A549 (cell line): ENCODE data around the gene BTBD10. TPM values are rescaled to one million over a fixed set of nuclear protein-coding genes. Genes with fewer than 3 reads are reported as not detected.

Experiments
- ATAC-seq, 2 experiments: fragments of 200-7000 bp in 1 of 2; fragments of >200 bp in 1 of 2; cut with Nextera tagmentation in 1 of 2; cut with Tn5 transposase in 1 of 2; 3 replicates each; pipeline versions ENCODE4 v1.8.0 to v1.9.1; 2018 to 2020; ENCODE audit warnings: mild to moderate bottlenecking in 1 of 2, moderate library complexity in 1 of 2
- CTCF ChIA-PET: fragments of 300-600 bp; sonication (Branson Sonifier 250); formaldehyde crosslinking; extraction: SDS; loops from one replicate; lab custom pipeline; 2021; ENCODE audit warnings: antibody characterized with exemption, inconsistent platforms; lab: Yijun Ruan, JAX
- POLR2A ChIA-PET: fragments of 350-600 bp; formaldehyde crosslinking; extraction: SDS; loops from one replicate; lab custom pipeline; 2021; ENCODE audit warnings: antibody characterized with exemption, inconsistent platforms; lab: Yijun Ruan, JAX
- DNase-seq, 2 experiments: peaks; one replicate each; pipeline versions ENCODE4 v3.0.0 to v3.0.0-alpha.2; 2011 to 2016; ENCODE audit warnings: low read depth in 1 of 2, low spot score in 1 of 2
- FAIRE-seq: peaks from 2 replicates; lab custom pipeline; 2011; peaks lifted over from hg19 to GRCh38; lab: Jason Lieb, UNC
- H3K27ac ChIP-seq, 2 experiments: fragments of >200 bp; sonication (Bioruptor Twin); formaldehyde crosslinking; 3 replicates each; pipeline ENCODE4 v1.5.1; 2016 to 2017
- H3K4me1 ChIP-seq: fragments of >200 bp; sonication (Bioruptor Twin); formaldehyde crosslinking; 3 replicates; pipeline ENCODE4 v1.6.1; 2016
- H3K4me2 ChIP-seq: fragments of >200 bp; sonication (Bioruptor Twin); formaldehyde crosslinking; 3 replicates; pipeline ENCODE4 v1.6.1; 2016
- H3K4me3 ChIP-seq: fragments of >200 bp; sonication (Bioruptor Twin); formaldehyde crosslinking; 3 replicates; pipeline ENCODE4 v1.5.1; 2016
- H3K9me3 ChIP-seq: fragments of >200 bp; sonication (Bioruptor Twin); formaldehyde crosslinking; 3 replicates; pipeline ENCODE4 v1.6.1; 2016
- BHLHE40 ChIP-seq: IDR thresholded peaks from 2 replicates; pipeline ENCODE4 v1.6.1; 2012; ENCODE audit warnings: low read depth, low read length, inconsistent platforms
- CBX2 ChIP-seq: fragments of 200-600 bp; sonication (generic); IDR thresholded peaks from 2 replicates; pipeline ENCODE4 v1.6.1; 2016; ENCODE audit warnings: low read depth, mild to moderate bottlenecking, borderline replicate concordance
- CBX8 ChIP-seq: fragments of 200-600 bp; sonication (generic); IDR thresholded peaks from 2 replicates; pipeline ENCODE4 v1.6.1; 2016
- CHD2 ChIP-seq: fragments of 150-350 bp; IDR thresholded peaks from 2 replicates; pipeline ENCODE4 v1.6.1; 2014; ENCODE audit warnings: low read length; ENCODE audit not compliant: partially characterized antibody
- EHMT2 ChIP-seq: fragments of 200-600 bp; sonication (generic); IDR thresholded peaks from 2 replicates; pipeline ENCODE4 v1.6.1; 2016; ENCODE audit warnings: antibody characterized with exemption, low read depth, mild to moderate bottlenecking, moderate library complexity
- EP300 ChIP-seq, 2 experiments: fragments of >200 bp; sonication (Bioruptor Twin); formaldehyde crosslinking; IDR thresholded peaks; 2 replicates in 1 of 2; 3 replicates in 1 of 2; pipeline ENCODE4 v1.6.1; 2016 to 2017
- ESRRA ChIP-seq: fragments of 150-350 bp; IDR thresholded peaks from 2 replicates; pipeline ENCODE4 v1.6.1; 2014; ENCODE audit warnings: mild to moderate bottlenecking, low read length, borderline replicate concordance
- FOXS1 ChIP-seq: fragments of 250-450 bp; sonication (Bioruptor Pico); IDR thresholded peaks from 2 replicates; pipeline ENCODE4 v1.5.0; 2020; ENCODE audit warnings: mild to moderate bottlenecking, moderate library complexity
- GATA3 ChIP-seq: IDR thresholded peaks from 2 replicates; pipeline ENCODE4 v1.6.1; 2012; ENCODE audit warnings: borderline replicate concordance
- HEYL ChIP-seq: fragments of 250-450 bp; sonication (Bioruptor Pico); IDR thresholded peaks from 2 replicates; pipeline ENCODE4 v1.8.0; 2021; ENCODE audit warnings: mild to moderate bottlenecking, moderate library complexity
- HOXA7 ChIP-seq: fragments of 250-450 bp; sonication (Bioruptor Pico); IDR thresholded peaks from 2 replicates; pipeline ENCODE4 v1.5.0; 2020; ENCODE audit warnings: mild to moderate bottlenecking, moderate library complexity
- HOXB13 ChIP-seq: fragments of 250-450 bp; sonication (Bioruptor Pico); IDR thresholded peaks from 2 replicates; pipeline ENCODE4 v1.5.0; 2020; ENCODE audit warnings: low read depth, mild to moderate bottlenecking, moderate library complexity
- KDM1A ChIP-seq: fragments of 200-600 bp; sonication (generic); IDR thresholded peaks from 2 replicates; pipeline ENCODE4 v1.6.1; 2016; ENCODE audit warnings: low read depth, mild to moderate bottlenecking
- KDM5A ChIP-seq: fragments of 200-600 bp; sonication (generic); IDR thresholded peaks from 2 replicates; pipeline ENCODE4 v1.6.1; 2016; ENCODE audit warnings: antibody characterized with exemption, mild to moderate bottlenecking
- MAFK ChIP-seq: fragments of 450-650 bp; IDR thresholded peaks from 2 replicates; pipeline ENCODE4 v1.6.1; 2014; ENCODE audit not compliant: partially characterized antibody
- MAZ ChIP-seq: fragments of 150-350 bp; IDR thresholded peaks from 2 replicates; pipeline ENCODE4 v1.6.1; 2014; ENCODE audit warnings: antibody characterized with exemption, low read depth, low read length, borderline replicate concordance
- NPAS2 ChIP-seq: fragments of 250-450 bp; sonication (Bioruptor Pico); IDR thresholded peaks from 2 replicates; pipeline ENCODE4 v1.8.0; 2022; ENCODE audit warnings: mild to moderate bottlenecking, moderate library complexity, borderline replicate concordance
- NR3C1 ChIP-seq: fragments of >200 bp; sonication (Bioruptor Twin); formaldehyde crosslinking; IDR thresholded peaks from 3 replicates; pipeline ENCODE4 v1.6.1; 2017
- PHF8 ChIP-seq: fragments of 200-600 bp; sonication (generic); IDR thresholded peaks from 2 replicates; pipeline ENCODE4 v1.6.1; 2016; ENCODE audit warnings: low read depth, mild to moderate bottlenecking, antibody characterized with exemption, moderate library complexity, borderline replicate concordance
- RCOR1 ChIP-seq: fragments of 150-350 bp; IDR thresholded peaks from 2 replicates; pipeline ENCODE4 v1.6.1; 2014; ENCODE audit warnings: antibody characterized with exemption, low read length, low read depth
- RFX5 ChIP-seq: fragments of 450-650 bp; IDR thresholded peaks from 2 replicates; pipeline ENCODE4 v1.7.1; 2014; ENCODE audit warnings: antibody characterized with exemption, mild to moderate bottlenecking, moderate library complexity
- RNF2 ChIP-seq: fragments of 200-600 bp; sonication (generic); IDR thresholded peaks from 2 replicates; pipeline ENCODE4 v1.6.1; 2016; ENCODE audit warnings: low read depth, mild to moderate bottlenecking, antibody characterized with exemption, moderate library complexity, borderline replicate concordance
- SREBF2 ChIP-seq: fragments of 450-650 bp; IDR thresholded peaks from 2 replicates; pipeline ENCODE4 v1.6.1; 2014; ENCODE audit warnings: mild to moderate bottlenecking, moderate library complexity
- TFCP2L1 ChIP-seq: fragments of 250-450 bp; sonication (Bioruptor Pico); IDR thresholded peaks from 2 replicates; pipeline ENCODE4 v1.5.0; 2021; ENCODE audit warnings: mild to moderate bottlenecking
- ZC3H11A ChIP-seq: fragments of 450-650 bp; IDR thresholded peaks from 2 replicates; pipeline ENCODE4 v1.6.1; 2014; ENCODE audit warnings: antibody characterized with exemption, mild to moderate bottlenecking
- ZFP36 ChIP-seq: fragments of 450-650 bp; IDR thresholded peaks from 2 replicates; pipeline ENCODE4 v1.6.1; 2014; ENCODE audit warnings: borderline replicate concordance; ENCODE audit not compliant: partially characterized antibody
- WGBS: methylation state at CpG from one replicate; pipeline ENCODE4 v1.1.6; 2017; ENCODE audit errors: missing lambda C conversion rate; 5-methylcytosine and 5-hydroxymethylcytosine counted together
- polyA plus RNA-seq, 4 experiments: library from polyadenylated mRNA; depleted of rRNA in 3 of 4; stranded (reverse); fragments of >200 nt; fragmentation: RNase III in 1 of 4; extraction: RNeasy Plus Mini Kit Qiagen cat#74134 plus additional on column Dnase treatment in 1 of 4; gene quantifications; 2 replicates in 3 of 4; 3 replicates in 1 of 4; pipeline ENCODE4 v1.2.3, GENCODE V29; 2011 to 2017
- TF ChIP-seq, protein P1 (sequence below): IDR thresholded peaks from 2 replicates; pipeline ENCODE4 v1.6.1; 2012
- TF ChIP-seq, protein P2 (sequence below): IDR thresholded peaks from 2 replicates; pipeline ENCODE4 v1.6.1; 2012
- TF ChIP-seq, protein P3 (sequence below): fragments of 200-600 bp; sonication (generic); IDR thresholded peaks from 2 replicates; pipeline ENCODE4 v1.6.1; 2016; ENCODE audit warnings: antibody characterized with exemption, mild to moderate bottlenecking, moderate library complexity
- TF ChIP-seq, protein P4 (sequence below): fragments of >200 bp; sonication (Bioruptor Twin); formaldehyde crosslinking; IDR thresholded peaks from 3 replicates; pipeline ENCODE4 v1.6.1; 2016

Gene BTBD10
- polyA plus RNA-seq, 2 of the 4 experiments (the other 2 are of a cell fraction), result 33.7 to 54.2 TPM

DNA sequence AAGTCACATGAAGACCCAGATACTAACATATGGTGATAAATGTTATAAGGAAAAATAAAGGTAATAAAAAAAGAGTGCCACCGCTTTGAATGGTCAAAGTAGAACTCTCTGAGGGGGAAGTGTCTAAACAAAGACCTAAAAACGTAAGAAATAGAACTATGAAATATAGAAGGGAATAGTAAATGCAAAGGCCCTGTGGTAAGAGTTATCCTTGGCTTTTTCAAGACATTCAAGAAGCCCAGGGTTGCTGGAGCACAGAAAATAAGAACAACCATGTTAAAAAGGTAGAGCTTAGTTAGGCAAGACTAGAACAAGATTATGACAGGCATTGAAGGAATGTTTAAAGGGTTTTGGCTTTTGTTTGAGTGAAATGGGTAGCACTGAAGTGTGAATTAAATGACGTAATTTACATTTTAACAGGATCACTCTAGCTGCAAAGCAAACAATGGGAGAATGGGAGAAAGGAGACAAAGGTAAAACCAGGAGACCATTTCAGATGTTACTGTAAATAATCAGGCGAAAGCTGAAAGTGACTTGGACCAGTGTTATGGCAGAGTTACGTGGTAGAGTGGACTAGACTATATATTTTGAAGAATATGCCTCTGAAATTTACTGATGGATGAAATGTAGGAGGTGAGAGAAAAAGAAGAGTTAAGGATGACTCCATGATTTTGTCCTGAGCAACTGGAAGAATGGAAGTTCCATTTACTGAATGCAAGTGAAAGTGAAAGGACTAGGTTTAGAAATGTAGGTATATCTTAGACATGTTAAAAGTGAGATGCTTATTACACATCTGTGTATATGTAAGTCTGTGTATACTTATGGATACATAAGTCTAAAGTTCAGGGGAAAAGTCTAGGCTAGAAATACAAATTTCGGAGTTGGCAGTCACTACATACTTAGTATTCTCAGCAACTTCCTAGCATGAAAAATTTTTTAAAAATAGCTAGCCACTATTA is 28.5 kb downstream of the BTBD10 start:
- FAIRE-seq (peak; percentile 28), DNase-seq (no peak), ATAC-seq (no peak)
- no peaks in the 10 kb centered on the region for H3K9me3 ChIP-seq
- ChIA-PET POLR2A (no interaction called here), CTCF (interaction anchor here (0.5 to 1.5 kb wide), 3 partner anchors 24 to 425 kb away, joined by 3 to 4 read pairs (median 4); no protein-coding TSS in a partner anchor)
- no peak overlapping the region for H3K4me3 ChIP-seq
- TF ChIP-seq NR3C1 (no peak), SREBF2 (no peak), NPAS2 (CRISPR knock-in tag) (no peak), FOXS1 (CRISPR knock-in tag) (no peak), KDM5A (no peak)
- TF ChIP-seq, protein P1, sequence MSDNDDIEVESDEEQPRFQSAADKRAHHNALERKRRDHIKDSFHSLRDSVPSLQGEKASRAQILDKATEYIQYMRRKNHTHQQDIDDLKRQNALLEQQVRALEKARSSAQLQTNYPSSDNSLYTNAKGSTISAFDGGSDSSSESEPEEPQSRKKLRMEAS, result no peak
- 83% methylated on average over 6 of the region's 6 CpGs for WGBS
- H3K4me1 ChIP-seq, result no peaks in the 10 kb centered on the region; the same call in 2 of the 3 replicates
- no peak overlapping the region for H3K27ac ChIP-seq
- no peak overlapping the region for H3K4me2 ChIP-seq

DNA sequence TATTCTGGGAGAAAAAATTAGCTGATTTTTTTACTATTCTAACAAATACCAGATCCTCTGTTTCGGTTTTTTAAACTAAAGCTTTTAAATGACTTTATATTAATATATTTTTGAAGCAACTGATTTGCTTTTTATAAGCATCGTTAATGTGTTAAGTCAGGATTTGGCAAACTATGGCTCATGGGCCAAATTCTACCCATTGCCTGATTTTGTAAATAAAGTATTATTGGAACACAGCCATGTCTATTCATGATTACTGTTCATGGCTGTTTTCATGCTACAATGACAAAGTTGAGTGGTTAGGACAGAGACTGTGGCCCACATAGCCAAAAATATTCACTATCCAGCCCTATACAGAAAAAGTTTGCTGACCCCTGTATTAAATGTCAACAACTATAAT is 29.6 kb downstream of the BTBD10 start:
- Histone ChIP-seq H3K27ac (no peak overlapping the region), H3K4me3 (no peak overlapping the region)
- no peak for TF ChIP-seq BHLHE40
- no peak for TF ChIP-seq TFCP2L1
- TF ChIP-seq EHMT2, result no peak
- no peak for TF ChIP-seq GATA3
- TF ChIP-seq CBX2, result no peak
- no peak for TF ChIP-seq PHF8
- TF ChIP-seq, all 56 proteins: peak for 0
- ChIA-PET CTCF (no interaction called here), POLR2A (no interaction called here)
- WGBS, result 89% methylated on average over 2 of the region's 2 CpGs
- no peak for ATAC-seq
- H3K9me3 ChIP-seq, result peaks cover 2% of the 10 kb centered on the region; the same call in 1 of the 3 replicates
- no peaks in the 10 kb centered on the region for H3K4me1 ChIP-seq
- no peak for DNase-seq
- no peak for FAIRE-seq
- no peak overlapping the region for H3K4me2 ChIP-seq

DNA sequence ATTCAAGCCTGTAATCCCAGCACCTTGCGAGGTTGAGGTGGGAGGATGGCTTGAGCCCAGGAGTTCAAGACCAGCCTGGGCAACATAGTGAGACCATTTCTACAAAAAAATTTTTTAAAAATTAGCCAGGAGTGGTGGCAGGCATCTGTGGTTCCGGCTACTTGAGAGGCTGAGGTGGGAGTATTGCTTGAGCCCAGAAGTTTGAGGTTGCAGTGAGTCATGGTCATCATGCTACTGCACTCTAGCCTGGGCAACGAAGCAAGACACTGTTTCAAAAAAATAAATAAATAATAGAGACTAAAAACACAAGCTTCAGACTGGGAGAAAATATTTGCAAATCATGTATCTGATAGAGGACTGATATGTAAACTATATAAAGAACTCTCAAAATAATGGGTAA is 33.2 kb downstream of the BTBD10 start:
- Histone ChIP-seq H3K4me1 (no peaks in the 10 kb centered on the region), H3K4me2 (no peak overlapping the region), H3K27ac (no peak overlapping the region), H3K9me3 (peaks cover 24% of the 10 kb centered on the region; the same call in 2 of the 3 replicates), H3K4me3 (no peak overlapping the region)
- DNase-seq (no peak), ATAC-seq (no peak), FAIRE-seq (no peak)
- POLR2A ChIA-PET, result no interaction called here
- CTCF ChIA-PET, result interaction anchor here (0.6 kb wide), 1 partner anchor 11 kb away, joined by 3 read pairs; no protein-coding TSS in a partner anchor
- WGBS, result 91% methylated on average over 3 of the region's 3 CpGs
- TF ChIP-seq, protein P2, sequence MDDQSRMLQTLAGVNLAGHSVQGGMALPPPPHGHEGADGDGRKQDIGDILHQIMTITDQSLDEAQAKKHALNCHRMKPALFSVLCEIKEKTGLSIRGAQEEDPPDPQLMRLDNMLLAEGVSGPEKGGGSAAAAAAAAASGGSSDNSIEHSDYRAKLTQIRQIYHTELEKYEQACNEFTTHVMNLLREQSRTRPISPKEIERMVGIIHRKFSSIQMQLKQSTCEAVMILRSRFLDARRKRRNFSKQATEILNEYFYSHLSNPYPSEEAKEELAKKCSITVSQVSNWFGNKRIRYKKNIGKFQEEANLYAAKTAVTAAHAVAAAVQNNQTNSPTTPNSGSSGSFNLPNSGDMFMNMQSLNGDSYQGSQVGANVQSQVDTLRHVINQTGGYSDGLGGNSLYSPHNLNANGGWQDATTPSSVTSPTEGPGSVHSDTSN, result no peak
- TF ChIP-seq RCOR1 (no peak), HOXA7 (CRISPR knock-in tag) (no peak), HOXB13 (CRISPR knock-in tag) (no peak), KDM5A (no peak), HEYL (no peak), RNF2 (no peak), EP300 (IDR thresholded peaks at IDR 0.05) (no peak), RFX5 (no peak), CHD2 (no peak), MAFK (no peak), ZFP36 (no peak), ESRRA (no peak), MAZ (no peak), ZC3H11A (no peak), KDM1A (no peak), CBX8 (no peak)
- TF ChIP-seq, protein P3, sequence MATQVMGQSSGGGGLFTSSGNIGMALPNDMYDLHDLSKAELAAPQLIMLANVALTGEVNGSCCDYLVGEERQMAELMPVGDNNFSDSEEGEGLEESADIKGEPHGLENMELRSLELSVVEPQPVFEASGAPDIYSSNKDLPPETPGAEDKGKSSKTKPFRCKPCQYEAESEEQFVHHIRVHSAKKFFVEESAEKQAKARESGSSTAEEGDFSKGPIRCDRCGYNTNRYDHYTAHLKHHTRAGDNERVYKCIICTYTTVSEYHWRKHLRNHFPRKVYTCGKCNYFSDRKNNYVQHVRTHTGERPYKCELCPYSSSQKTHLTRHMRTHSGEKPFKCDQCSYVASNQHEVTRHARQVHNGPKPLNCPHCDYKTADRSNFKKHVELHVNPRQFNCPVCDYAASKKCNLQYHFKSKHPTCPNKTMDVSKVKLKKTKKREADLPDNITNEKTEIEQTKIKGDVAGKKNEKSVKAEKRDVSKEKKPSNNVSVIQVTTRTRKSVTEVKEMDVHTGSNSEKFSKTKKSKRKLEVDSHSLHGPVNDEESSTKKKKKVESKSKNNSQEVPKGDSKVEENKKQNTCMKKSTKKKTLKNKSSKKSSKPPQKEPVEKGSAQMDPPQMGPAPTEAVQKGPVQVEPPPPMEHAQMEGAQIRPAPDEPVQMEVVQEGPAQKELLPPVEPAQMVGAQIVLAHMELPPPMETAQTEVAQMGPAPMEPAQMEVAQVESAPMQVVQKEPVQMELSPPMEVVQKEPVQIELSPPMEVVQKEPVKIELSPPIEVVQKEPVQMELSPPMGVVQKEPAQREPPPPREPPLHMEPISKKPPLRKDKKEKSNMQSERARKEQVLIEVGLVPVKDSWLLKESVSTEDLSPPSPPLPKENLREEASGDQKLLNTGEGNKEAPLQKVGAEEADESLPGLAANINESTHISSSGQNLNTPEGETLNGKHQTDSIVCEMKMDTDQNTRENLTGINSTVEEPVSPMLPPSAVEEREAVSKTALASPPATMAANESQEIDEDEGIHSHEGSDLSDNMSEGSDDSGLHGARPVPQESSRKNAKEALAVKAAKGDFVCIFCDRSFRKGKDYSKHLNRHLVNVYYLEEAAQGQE, result no peak
- TF ChIP-seq, protein P4, sequence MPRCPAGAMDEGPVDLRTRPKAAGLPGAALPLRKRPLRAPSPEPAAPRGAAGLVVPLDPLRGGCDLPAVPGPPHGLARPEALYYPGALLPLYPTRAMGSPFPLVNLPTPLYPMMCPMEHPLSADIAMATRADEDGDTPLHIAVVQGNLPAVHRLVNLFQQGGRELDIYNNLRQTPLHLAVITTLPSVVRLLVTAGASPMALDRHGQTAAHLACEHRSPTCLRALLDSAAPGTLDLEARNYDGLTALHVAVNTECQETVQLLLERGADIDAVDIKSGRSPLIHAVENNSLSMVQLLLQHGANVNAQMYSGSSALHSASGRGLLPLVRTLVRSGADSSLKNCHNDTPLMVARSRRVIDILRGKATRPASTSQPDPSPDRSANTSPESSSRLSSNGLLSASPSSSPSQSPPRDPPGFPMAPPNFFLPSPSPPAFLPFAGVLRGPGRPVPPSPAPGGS, result no peak
